ENCODE results near the gene SMG6.

DNA sequence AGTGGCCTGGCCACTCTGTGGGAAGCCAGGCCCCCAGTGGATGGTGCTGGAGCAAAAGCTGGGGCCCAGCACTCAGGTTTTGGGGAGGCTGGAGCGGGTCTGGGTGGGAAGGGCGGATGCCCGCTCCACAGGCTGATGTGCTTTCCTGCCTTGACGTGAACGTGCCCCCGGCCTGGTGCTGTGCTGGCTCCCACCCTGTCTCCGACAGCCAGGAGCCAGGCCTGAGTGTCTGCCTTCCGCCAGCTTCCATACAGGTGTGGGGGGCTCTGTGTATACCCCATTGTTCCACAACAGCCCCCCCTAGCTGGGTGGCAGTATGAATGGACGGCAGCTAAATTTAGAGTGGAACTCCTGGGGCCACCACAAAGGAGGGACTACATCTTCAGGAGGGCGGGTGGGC lies 228.7 kb downstream of the SMG6 start:
- TF ChIP-seq EZH2phosphoT487 (conservative IDR thresholded peaks at IDR 0.05; ENCODE audit: low read length) = no peak
- TF ChIP-seq, protein P1, sequence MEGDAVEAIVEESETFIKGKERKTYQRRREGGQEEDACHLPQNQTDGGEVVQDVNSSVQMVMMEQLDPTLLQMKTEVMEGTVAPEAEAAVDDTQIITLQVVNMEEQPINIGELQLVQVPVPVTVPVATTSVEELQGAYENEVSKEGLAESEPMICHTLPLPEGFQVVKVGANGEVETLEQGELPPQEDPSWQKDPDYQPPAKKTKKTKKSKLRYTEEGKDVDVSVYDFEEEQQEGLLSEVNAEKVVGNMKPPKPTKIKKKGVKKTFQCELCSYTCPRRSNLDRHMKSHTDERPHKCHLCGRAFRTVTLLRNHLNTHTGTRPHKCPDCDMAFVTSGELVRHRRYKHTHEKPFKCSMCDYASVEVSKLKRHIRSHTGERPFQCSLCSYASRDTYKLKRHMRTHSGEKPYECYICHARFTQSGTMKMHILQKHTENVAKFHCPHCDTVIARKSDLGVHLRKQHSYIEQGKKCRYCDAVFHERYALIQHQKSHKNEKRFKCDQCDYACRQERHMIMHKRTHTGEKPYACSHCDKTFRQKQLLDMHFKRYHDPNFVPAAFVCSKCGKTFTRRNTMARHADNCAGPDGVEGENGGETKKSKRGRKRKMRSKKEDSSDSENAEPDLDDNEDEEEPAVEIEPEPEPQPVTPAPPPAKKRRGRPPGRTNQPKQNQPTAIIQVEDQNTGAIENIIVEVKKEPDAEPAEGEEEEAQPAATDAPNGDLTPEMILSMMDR (IDR thresholded peaks at IDR 0.05; ENCODE audit: insufficient read depth, low read length, poor library complexity, severe bottlenecking) = no peak
